Kidney epithelial cell (primary cell): ENCODE measurements around the gene GUSB. TPM values are rescaled to one million over a fixed set of nuclear protein-coding genes. Genes with fewer than 3 reads are reported as not detected.

Experiments used
- DNase-seq: peaks from one replicate; pipeline ENCODE4 v3.0.0-alpha.2; 2010; ENCODE audit warnings: low read depth
- H3K27me3 ChIP-seq: 2 replicates; pipeline ENCODE4 v1.6.0; 2011; ENCODE audit warnings: low read length; ENCODE audit not compliant: control insufficient read depth, insufficient read depth
- H3K36me3 ChIP-seq: 2 replicates; pipeline ENCODE4 v1.5.1; 2011; ENCODE audit warnings: low read length; ENCODE audit not compliant: control insufficient read depth, insufficient read depth
- H3K4me3 ChIP-seq: 2 replicates; pipeline ENCODE4 v1.5.1; 2011; ENCODE audit warnings: low read depth, mild to moderate bottlenecking, control low read depth, low read length
- CTCF ChIP-seq: IDR thresholded peaks from 2 replicates; pipeline ENCODE4 v1.5.1; 2011; ENCODE audit warnings: mild to moderate bottlenecking, moderate library complexity, low read length, control low read depth, inconsistent platforms; ENCODE audit not compliant: insufficient read depth, poor library complexity, severe bottlenecking
- total RNA-seq: library from RNA; depleted of rRNA; stranded (reverse); fragments of >200 nt; gene quantifications from 2 replicates; pipeline ENCODE4 v1.2.3, GENCODE V29; 2015

Gene GUSB
- total RNA-seq, 1 donor from 2014 or later, result 18.8 TPM

- Histone ChIP-seq H3K36me3 (no peaks in the 10 kb centered on the region), H3K27me3 (no peaks in the 10 kb centered on the region)
- DNase-seq, result no peak
Observed at GRCh38 chr7:65924193-65924592, 57.8 kb downstream of the GUSB start.

DNA sequence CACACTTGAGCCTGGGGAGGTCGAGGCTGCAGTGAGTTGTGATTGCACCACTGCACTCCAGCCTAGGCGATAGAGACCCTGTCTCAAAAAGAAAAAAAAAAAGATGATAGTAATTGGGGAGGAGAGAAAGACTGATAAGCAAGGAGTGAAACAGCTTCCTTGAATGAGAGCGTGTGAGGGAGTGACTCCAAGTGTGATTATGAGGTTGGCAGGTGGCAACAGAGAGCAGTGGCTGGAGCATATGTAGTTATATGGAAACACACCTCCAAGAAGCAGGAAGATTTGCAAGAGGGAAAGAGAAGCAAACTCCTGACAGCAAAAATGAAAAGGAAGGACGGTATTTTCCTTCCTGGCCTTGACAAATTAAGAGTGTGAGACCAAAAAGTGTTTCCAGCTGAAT lies 58.7 kb downstream of the GUSB start:
- DNase-seq, result no peak
- no peak for TF ChIP-seq CTCF
- Histone ChIP-seq H3K27me3 (no peaks in the 10 kb centered on the region), H3K36me3 (no peaks in the 10 kb centered on the region), H3K4me3 (no peak overlapping the region)

More at GRCh38 chr7:65924193-65924592, 57.8 kb downstream of the GUSB start:
- no peak for TF ChIP-seq CTCF
- no peak overlapping the region for H3K4me3 ChIP-seq

DNA sequence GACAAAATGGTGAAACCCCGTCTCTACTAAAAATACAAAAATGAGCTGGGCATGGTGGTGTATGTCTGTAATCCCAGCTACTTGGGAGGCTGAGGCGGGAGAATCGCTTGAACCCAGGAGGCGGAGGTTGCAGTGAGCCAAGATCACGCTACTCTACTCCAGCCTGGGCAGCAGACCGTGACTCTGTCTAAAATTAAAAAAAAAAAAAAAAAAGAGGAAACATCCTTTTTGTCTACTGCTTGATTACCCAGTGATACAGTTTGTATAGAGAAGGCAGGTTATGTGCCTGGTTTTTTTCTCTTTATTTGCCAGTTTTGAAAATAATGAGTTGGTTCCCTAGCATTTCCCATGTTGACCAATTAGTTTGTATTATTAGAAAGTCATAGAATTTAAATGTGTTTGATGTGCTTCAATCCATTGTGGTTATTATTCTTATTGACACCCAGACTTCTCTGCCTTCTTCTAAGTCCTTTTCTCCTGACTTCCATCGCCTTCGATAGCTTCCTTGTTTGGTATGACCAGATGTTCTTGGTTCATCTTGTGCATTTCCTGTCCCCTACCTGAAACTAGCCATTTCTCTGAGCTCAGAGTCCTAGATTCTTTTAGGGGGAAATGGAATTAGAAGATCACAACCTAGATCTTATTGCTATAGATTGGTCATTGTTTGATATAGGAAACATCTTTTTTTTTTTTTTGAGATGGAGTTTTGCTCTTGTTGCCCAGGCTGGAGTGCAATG lies 65.9 kb downstream of the GUSB start:
- TF ChIP-seq CTCF, result no peak
- no peak for DNase-seq
- Histone ChIP-seq H3K27me3 (no peaks in the 10 kb centered on the region), H3K4me3 (no peak overlapping the region), H3K36me3 (no peaks in the 10 kb centered on the region)

DNA sequence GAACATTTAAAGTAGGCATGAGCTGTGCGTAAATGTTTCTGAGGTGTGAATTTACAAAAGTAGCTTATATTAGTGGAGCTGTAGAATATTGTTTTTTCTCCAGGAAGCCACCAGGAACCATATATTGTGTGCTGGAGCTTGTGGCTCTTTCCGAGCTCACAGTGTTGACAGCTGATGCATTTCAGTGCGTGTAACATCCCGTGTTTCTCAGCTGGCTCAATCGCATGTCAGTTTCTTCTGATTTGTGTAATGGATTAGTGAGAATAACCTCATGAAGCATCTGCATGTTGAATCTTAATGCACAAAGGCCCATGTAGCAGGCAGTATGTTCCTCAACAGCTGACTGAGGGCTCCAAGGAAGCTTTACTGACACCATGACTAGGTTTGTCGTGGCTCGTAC lies 69.8 kb downstream of the GUSB start:
- TF ChIP-seq CTCF, result no peak
- DNase-seq, result no peak
- Histone ChIP-seq H3K36me3 (no peaks in the 10 kb centered on the region), H3K4me3 (no peak overlapping the region), H3K27me3 (no peaks in the 10 kb centered on the region)

Other genes starting within 250 kb of the GUSB start
- 20.1 and 22.0 TPM in 2 replicates for gene VKORC1L1, start 109.1 kb downstream of the GUSB start, total RNA-seq
- 51.1 and 71.7 TPM in 2 replicates for gene ASL, start 93.6 kb upstream of the GUSB start, total RNA-seq
- gene CRCP, start 132.6 kb upstream of the GUSB start, total RNA-seq, result 34.2 and 38.5 TPM in 2 replicates
- 34.4 and 42.9 TPM in 2 replicates for gene TPST1, start 223.1 kb upstream of the GUSB start, total RNA-seq